ENCODE measurements around the gene COL28A1.
"Not testable (repeated sequence)": the region's sequence is repeated elsewhere in the genome, so short reads cannot be mapped to it uniquely, and the experiment has no call there.

DNA sequence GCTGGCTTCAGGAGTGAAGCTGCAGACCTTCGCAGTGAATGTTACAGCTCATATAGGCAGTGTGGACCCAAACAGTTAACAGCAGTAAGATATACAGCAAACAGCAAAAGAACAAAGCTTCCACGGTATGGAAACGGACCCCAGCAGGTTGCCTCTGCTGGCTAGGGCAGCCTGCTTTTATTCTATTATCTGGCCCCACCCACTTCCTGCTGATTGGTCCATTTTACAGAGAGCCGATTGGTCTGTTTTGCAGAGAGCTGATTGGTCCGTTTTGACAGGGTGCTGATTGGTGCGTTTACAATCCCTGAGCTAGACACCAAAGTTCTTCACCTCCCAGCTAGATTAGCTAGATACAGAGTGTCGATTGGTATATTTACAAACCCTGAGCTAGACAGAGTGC is 58.0 kb downstream of the COL28A1 start:
- TF ChIP-seq, protein P1, sequence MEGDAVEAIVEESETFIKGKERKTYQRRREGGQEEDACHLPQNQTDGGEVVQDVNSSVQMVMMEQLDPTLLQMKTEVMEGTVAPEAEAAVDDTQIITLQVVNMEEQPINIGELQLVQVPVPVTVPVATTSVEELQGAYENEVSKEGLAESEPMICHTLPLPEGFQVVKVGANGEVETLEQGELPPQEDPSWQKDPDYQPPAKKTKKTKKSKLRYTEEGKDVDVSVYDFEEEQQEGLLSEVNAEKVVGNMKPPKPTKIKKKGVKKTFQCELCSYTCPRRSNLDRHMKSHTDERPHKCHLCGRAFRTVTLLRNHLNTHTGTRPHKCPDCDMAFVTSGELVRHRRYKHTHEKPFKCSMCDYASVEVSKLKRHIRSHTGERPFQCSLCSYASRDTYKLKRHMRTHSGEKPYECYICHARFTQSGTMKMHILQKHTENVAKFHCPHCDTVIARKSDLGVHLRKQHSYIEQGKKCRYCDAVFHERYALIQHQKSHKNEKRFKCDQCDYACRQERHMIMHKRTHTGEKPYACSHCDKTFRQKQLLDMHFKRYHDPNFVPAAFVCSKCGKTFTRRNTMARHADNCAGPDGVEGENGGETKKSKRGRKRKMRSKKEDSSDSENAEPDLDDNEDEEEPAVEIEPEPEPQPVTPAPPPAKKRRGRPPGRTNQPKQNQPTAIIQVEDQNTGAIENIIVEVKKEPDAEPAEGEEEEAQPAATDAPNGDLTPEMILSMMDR (IDR thresholded peaks at IDR 0.05), result not testable (repeated sequence)
- TF ChIP-seq POLR2A (IDR thresholded peaks at IDR 0.05), result not testable (repeated sequence)

Data from adrenal gland (tissue), 5 donors.